WTC11 (cell line): ENCODE data around the gene AGPAT4. TPM values are rescaled to one million over a fixed set of nuclear protein-coding genes. Genes with fewer than 3 reads are reported as not detected.

ENCODE experiments used
- ATAC-seq: fragments of 200-7000 bp; cut with Tn5 transposase; 2 replicates; pipeline ENCODE4 v1.10.0; 2021; ENCODE audit warnings: mild to moderate bottlenecking, moderate library complexity
- CTCF ChIA-PET: fragments of 300-600 bp; sonication (Branson Sonifier 250); formaldehyde crosslinking; loops from one replicate; lab custom pipeline; 2021; ENCODE audit warnings: antibody characterized with exemption; lab: Charles Lee
- POLR2A ChIA-PET: fragments of 350-600 bp; sonication (Branson Sonifier 250); formaldehyde crosslinking; loops from one replicate; lab custom pipeline; 2021; ENCODE audit warnings: antibody characterized with exemption; lab: Charles Lee
- DNase-seq: peaks from one replicate; pipeline ENCODE4 v3.0.0; 2021; ENCODE audit warnings: low spot score
- H3K27ac Mint-ChIP-seq: 2 replicates; pipeline ENCODE4 v1.8.0; 2021; ENCODE audit warnings: mixed read lengths
- H3K27me3 Mint-ChIP-seq: 2 replicates; pipeline ENCODE4 v1.8.0; 2021; ENCODE audit warnings: low read depth, mild to moderate bottlenecking, moderate library complexity, mixed read lengths
- H3K36me3 Mint-ChIP-seq: 2 replicates; pipeline ENCODE4 v1.8.0; 2021; ENCODE audit warnings: mixed read lengths
- H3K4me1 Mint-ChIP-seq: 2 replicates; pipeline ENCODE4 v1.8.0; 2022; ENCODE audit warnings: mixed read lengths
- H3K4me3 Mint-ChIP-seq: 2 replicates; pipeline ENCODE4 v1.8.0; 2021; ENCODE audit warnings: mild to moderate bottlenecking, moderate library complexity, mixed read lengths
- H3K9me3 Mint-ChIP-seq: 2 replicates; pipeline ENCODE4 v1.8.0; 2021; ENCODE audit warnings: mixed read lengths
- EMX1 ChIP-seq: fragments of 250-450 bp; sonication (Bioruptor Pico); IDR thresholded peaks from 2 replicates; pipeline ENCODE4 v1.8.0; 2021; ENCODE audit warnings: mild to moderate bottlenecking
- JUN ChIP-seq: sonication (generic); formaldehyde crosslinking; IDR thresholded peaks from 2 replicates; pipeline ENCODE4 v1.8.0; 2023; ENCODE audit warnings: mild to moderate bottlenecking, missing genetic modification reagents
- MYBL2 ChIP-seq: sonication (generic); formaldehyde crosslinking; IDR thresholded peaks from 2 replicates; pipeline ENCODE4 v1.8.1; 2023; ENCODE audit warnings: mild to moderate bottlenecking, moderate library complexity, missing genetic modification reagents
- NFATC4 ChIP-seq: fragments of 250-450 bp; sonication (Bioruptor Pico); IDR thresholded peaks from 2 replicates; pipeline ENCODE4 v1.9.0; 2021; ENCODE audit warnings: mild to moderate bottlenecking
- NFE2L1 ChIP-seq: sonication (generic); formaldehyde crosslinking; IDR thresholded peaks from 2 replicates; pipeline ENCODE4 v1.8.1; 2023; ENCODE audit warnings: missing genetic modification reagents
- NR3C1 ChIP-seq: sonication (generic); formaldehyde crosslinking; conservative IDR thresholded peaks from 2 replicates; pipeline ENCODE4 v1.8.1; 2023; ENCODE audit warnings: low read depth, mild to moderate bottlenecking, missing genetic modification reagents
- TEAD4 ChIP-seq: sonication (generic); formaldehyde crosslinking; IDR thresholded peaks from 2 replicates; pipeline ENCODE4 v1.8.0; 2022; ENCODE audit warnings: mild to moderate bottlenecking, missing genetic modification reagents
- ZNF138 ChIP-seq: sonication (generic); formaldehyde crosslinking; conservative IDR thresholded peaks from 2 replicates; pipeline ENCODE4 v1.8.1; 2022; ENCODE audit warnings: mild to moderate bottlenecking, moderate library complexity, missing genetic modification reagents
- ZNF317 ChIP-seq: sonication (generic); formaldehyde crosslinking; IDR thresholded peaks from 2 replicates; pipeline ENCODE4 v1.8.1; 2023; ENCODE audit warnings: low read depth, mild to moderate bottlenecking, moderate library complexity, missing genetic modification reagents, borderline replicate concordance
- ZNF423 ChIP-seq: fragments of 250-450 bp; sonication (Bioruptor Pico); IDR thresholded peaks from 2 replicates; pipeline ENCODE4 v2.1.2; 2022; ENCODE audit warnings: mild to moderate bottlenecking, moderate library complexity
- ZNF671 ChIP-seq: fragments of 250-450 bp; sonication (Bioruptor Pico); IDR thresholded peaks from 2 replicates; pipeline ENCODE4 v1.8.0; 2021; ENCODE audit warnings: mild to moderate bottlenecking
- total RNA-seq: library from RNA; stranded (reverse); gene quantifications from 3 replicates; pipeline ENCODE4 v1.2.3, GENCODE V29; 2021
- TF ChIP-seq, protein P1 (sequence below): sonication (generic); formaldehyde crosslinking; conservative IDR thresholded peaks from 2 replicates; pipeline ENCODE4 v1.8.1; 2023; ENCODE audit warnings: mild to moderate bottlenecking, low read depth, missing genetic modification reagents, moderate library complexity
- TF ChIP-seq, protein P2 (sequence below): fragments of 250-450 bp; sonication (Bioruptor Pico); IDR thresholded peaks from 2 replicates; pipeline ENCODE4 v1.9.0; 2021; ENCODE audit warnings: mild to moderate bottlenecking
- TF ChIP-seq, protein P3 (sequence below): sonication (generic); formaldehyde crosslinking; IDR thresholded peaks from 2 replicates; pipeline ENCODE4 v1.8.1; 2022; ENCODE audit warnings: low read depth, mild to moderate bottlenecking, moderate library complexity, missing genetic modification reagents, borderline replicate concordance
- TF ChIP-seq, protein P4 (sequence below): sonication (generic); formaldehyde crosslinking; IDR thresholded peaks from 2 replicates; pipeline ENCODE4 v1.8.1; 2023; ENCODE audit warnings: mild to moderate bottlenecking, missing genetic modification reagents, borderline replicate concordance
- TF ChIP-seq, protein P5 (sequence below): sonication (generic); formaldehyde crosslinking; IDR thresholded peaks from 2 replicates; pipeline ENCODE4 v1.8.1; 2023; ENCODE audit warnings: mild to moderate bottlenecking, missing genetic modification reagents, moderate library complexity

AGPAT4 gene
- total RNA-seq, 1 experiment from 2014 or later = 19.7 TPM

DNA sequence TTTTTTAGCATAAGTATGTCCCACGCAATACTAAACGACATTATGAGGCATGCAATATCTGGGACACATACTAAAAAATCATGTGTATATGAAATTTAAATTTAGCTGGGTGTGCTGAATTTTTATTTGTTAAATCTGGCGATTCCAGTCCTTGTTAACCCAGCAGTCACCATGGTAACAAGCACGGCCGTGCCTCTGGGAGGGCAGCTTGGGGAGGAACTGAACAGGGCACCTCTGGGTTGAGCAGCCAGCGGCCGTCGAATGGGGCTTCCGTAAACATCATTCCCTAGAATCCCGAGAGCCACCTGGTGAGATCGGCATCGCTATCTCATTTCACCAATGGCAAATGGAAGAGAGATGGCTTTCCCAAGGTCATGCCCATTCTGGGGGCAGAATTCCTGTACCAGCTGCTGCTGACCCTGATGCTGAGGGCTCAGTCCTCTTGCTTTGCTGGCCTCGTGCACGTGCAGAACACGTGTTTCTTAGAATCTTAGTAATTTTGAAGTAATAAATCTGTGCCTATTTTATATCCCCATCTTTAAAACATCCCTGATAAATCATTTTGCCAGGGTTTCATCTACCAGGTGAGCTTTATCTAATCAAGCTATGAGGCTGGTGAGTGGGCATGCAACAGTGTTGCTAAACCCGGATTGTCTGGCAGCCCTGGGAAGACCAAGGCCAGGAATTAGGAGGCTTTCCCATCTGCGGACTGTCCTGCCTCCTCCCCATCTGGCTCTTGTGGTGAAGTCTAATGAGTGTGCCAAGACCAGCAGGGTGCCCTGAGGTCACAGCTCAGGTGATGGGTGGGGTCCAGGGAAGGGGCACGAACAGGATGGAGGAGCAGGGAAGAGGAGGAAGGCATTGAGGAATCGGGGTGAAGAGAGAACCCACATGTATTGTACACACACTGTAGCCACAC, 85.1 kb downstream of the AGPAT4 start:
- DNase-seq (no peak), ATAC-seq (no peak)
- H3K9me3 Mint-ChIP-seq = peaks cover 33% of the 10 kb centered on the region
- no peaks in the 10 kb centered on the region for H3K27me3 Mint-ChIP-seq
- H3K36me3 Mint-ChIP-seq = peaks cover 47% of the 10 kb centered on the region
- CTCF ChIA-PET = no interaction called here
- POLR2A ChIA-PET = no interaction called here
- H3K4me3 Mint-ChIP-seq = no peak overlapping the region
- H3K27ac Mint-ChIP-seq = no peak overlapping the region
- no peaks in the 10 kb centered on the region for H3K4me1 Mint-ChIP-seq
- TF ChIP-seq, protein P1, sequence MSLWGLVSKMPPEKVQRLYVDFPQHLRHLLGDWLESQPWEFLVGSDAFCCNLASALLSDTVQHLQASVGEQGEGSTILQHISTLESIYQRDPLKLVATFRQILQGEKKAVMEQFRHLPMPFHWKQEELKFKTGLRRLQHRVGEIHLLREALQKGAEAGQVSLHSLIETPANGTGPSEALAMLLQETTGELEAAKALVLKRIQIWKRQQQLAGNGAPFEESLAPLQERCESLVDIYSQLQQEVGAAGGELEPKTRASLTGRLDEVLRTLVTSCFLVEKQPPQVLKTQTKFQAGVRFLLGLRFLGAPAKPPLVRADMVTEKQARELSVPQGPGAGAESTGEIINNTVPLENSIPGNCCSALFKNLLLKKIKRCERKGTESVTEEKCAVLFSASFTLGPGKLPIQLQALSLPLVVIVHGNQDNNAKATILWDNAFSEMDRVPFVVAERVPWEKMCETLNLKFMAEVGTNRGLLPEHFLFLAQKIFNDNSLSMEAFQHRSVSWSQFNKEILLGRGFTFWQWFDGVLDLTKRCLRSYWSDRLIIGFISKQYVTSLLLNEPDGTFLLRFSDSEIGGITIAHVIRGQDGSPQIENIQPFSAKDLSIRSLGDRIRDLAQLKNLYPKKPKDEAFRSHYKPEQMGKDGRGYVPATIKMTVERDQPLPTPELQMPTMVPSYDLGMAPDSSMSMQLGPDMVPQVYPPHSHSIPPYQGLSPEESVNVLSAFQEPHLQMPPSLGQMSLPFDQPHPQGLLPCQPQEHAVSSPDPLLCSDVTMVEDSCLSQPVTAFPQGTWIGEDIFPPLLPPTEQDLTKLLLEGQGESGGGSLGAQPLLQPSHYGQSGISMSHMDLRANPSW (CRISPR knock-in tag) = no peak
- TF ChIP-seq, protein P2, sequence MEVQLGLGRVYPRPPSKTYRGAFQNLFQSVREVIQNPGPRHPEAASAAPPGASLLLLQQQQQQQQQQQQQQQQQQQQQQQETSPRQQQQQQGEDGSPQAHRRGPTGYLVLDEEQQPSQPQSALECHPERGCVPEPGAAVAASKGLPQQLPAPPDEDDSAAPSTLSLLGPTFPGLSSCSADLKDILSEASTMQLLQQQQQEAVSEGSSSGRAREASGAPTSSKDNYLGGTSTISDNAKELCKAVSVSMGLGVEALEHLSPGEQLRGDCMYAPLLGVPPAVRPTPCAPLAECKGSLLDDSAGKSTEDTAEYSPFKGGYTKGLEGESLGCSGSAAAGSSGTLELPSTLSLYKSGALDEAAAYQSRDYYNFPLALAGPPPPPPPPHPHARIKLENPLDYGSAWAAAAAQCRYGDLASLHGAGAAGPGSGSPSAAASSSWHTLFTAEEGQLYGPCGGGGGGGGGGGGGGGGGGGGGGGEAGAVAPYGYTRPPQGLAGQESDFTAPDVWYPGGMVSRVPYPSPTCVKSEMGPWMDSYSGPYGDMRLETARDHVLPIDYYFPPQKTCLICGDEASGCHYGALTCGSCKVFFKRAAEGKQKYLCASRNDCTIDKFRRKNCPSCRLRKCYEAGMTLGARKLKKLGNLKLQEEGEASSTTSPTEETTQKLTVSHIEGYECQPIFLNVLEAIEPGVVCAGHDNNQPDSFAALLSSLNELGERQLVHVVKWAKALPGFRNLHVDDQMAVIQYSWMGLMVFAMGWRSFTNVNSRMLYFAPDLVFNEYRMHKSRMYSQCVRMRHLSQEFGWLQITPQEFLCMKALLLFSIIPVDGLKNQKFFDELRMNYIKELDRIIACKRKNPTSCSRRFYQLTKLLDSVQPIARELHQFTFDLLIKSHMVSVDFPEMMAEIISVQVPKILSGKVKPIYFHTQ (CRISPR knock-in tag) = no peak
- TF ChIP-seq, protein P3, sequence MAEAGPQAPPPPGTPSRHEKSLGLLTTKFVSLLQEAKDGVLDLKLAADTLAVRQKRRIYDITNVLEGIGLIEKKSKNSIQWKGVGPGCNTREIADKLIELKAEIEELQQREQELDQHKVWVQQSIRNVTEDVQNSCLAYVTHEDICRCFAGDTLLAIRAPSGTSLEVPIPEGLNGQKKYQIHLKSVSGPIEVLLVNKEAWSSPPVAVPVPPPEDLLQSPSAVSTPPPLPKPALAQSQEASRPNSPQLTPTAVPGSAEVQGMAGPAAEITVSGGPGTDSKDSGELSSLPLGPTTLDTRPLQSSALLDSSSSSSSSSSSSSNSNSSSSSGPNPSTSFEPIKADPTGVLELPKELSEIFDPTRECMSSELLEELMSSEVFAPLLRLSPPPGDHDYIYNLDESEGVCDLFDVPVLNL = no peak
- TF ChIP-seq EMX1 (CRISPR knock-in tag) = no peak
- TF ChIP-seq, protein P4, sequence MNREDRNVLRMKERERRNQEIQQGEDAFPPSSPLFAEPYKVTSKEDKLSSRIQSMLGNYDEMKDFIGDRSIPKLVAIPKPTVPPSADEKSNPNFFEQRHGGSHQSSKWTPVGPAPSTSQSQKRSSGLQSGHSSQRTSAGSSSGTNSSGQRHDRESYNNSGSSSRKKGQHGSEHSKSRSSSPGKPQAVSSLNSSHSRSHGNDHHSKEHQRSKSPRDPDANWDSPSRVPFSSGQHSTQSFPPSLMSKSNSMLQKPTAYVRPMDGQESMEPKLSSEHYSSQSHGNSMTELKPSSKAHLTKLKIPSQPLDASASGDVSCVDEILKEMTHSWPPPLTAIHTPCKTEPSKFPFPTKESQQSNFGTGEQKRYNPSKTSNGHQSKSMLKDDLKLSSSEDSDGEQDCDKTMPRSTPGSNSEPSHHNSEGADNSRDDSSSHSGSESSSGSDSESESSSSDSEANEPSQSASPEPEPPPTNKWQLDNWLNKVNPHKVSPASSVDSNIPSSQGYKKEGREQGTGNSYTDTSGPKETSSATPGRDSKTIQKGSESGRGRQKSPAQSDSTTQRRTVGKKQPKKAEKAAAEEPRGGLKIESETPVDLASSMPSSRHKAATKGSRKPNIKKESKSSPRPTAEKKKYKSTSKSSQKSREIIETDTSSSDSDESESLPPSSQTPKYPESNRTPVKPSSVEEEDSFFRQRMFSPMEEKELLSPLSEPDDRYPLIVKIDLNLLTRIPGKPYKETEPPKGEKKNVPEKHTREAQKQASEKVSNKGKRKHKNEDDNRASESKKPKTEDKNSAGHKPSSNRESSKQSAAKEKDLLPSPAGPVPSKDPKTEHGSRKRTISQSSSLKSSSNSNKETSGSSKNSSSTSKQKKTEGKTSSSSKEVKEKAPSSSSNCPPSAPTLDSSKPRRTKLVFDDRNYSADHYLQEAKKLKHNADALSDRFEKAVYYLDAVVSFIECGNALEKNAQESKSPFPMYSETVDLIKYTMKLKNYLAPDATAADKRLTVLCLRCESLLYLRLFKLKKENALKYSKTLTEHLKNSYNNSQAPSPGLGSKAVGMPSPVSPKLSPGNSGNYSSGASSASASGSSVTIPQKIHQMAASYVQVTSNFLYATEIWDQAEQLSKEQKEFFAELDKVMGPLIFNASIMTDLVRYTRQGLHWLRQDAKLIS (CRISPR knock-in tag) = no peak
- no peak for TF ChIP-seq JUN (CRISPR knock-in tag)
- no peak for TF ChIP-seq ZNF671 (CRISPR knock-in tag)
- no peak for TF ChIP-seq TEAD4 (CRISPR knock-in tag)
- TF ChIP-seq, protein P5, sequence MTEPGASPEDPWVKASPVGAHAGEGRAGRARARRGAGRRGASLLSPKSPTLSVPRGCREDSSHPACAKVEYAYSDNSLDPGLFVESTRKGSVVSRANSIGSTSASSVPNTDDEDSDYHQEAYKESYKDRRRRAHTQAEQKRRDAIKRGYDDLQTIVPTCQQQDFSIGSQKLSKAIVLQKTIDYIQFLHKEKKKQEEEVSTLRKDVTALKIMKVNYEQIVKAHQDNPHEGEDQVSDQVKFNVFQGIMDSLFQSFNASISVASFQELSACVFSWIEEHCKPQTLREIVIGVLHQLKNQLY (CRISPR knock-in tag) = no peak
- TF ChIP-seq NFATC4 (CRISPR knock-in tag) = no peak
- TF ChIP-seq MYBL2 = no peak
- TF ChIP-seq ZNF317 (CRISPR knock-in tag) = no peak
- TF ChIP-seq ZNF423 (CRISPR knock-in tag) = no peak
- no peak for TF ChIP-seq NFE2L1 (CRISPR knock-in tag)
- TF ChIP-seq ZNF138 (CRISPR knock-in tag) = no peak
- no peak for TF ChIP-seq NR3C1 (CRISPR knock-in tag)
